Activated CD8-positive, alpha-beta T cell treated with anti-CD3 and anti-CD28 coated beads for 36 hours (primary cell): Measurements from ENCODE around the gene C15orf62. TPM values are rescaled to one million over a fixed set of nuclear protein-coding genes. Genes with fewer than 3 reads are reported as not detected.

ENCODE experiments used
- ATAC-seq: fragments of 200-7000 bp; cut with Tn5 transposase; one replicate; pipeline ENCODE4 v1.10.0; 2021; ENCODE audit warnings: mild to moderate bottlenecking, moderate library complexity
- CTCF ChIA-PET: fragments of 350-600 bp; sonication (Branson Sonifier 250); formaldehyde crosslinking; loops from one replicate; lab custom pipeline; 2021; ENCODE audit warnings: antibody characterized with exemption; lab: Charles Lee
- POLR2A ChIA-PET: fragments of 350-600 bp; sonication (Branson Sonifier 250); formaldehyde crosslinking; loops from one replicate; lab custom pipeline; 2021; ENCODE audit warnings: antibody characterized with exemption; lab: Charles Lee
- DNase-seq: peaks from one replicate; pipeline ENCODE4 v3.0.0-alpha.2; 2020
- H3K27ac Mint-ChIP-seq: one replicate; pipeline ENCODE4 v1.8.0; 2021; ENCODE audit warnings: mild to moderate bottlenecking, mixed read lengths
- H3K27me3 Mint-ChIP-seq: one replicate; pipeline ENCODE4 v1.8.0; 2021; ENCODE audit warnings: mixed read lengths
- H3K36me3 Mint-ChIP-seq: one replicate; pipeline ENCODE4 v1.8.0; 2021; ENCODE audit warnings: low read depth, mixed read lengths
- H3K4me1 Mint-ChIP-seq: one replicate; pipeline ENCODE4 v1.8.0; 2021; ENCODE audit warnings: low read depth, mixed read lengths
- H3K4me3 Mint-ChIP-seq: one replicate; pipeline ENCODE4 v1.8.0; 2021; ENCODE audit warnings: mild to moderate bottlenecking, moderate library complexity, mixed read lengths
- H3K9me3 Mint-ChIP-seq: one replicate; pipeline ENCODE4 v1.8.0; 2021; ENCODE audit warnings: mixed read lengths
- CTCF ChIP-seq: fragments of 200-600 bp; IDR thresholded peaks from one replicate; pipeline ENCODE4 v1.8.0; 2022; ENCODE audit warnings: antibody characterized with exemption, mild to moderate bottlenecking
- intact Hi-C: fragments of 100-400 bp; cut with micrococcal nuclease; formaldehyde crosslinking; loops from one replicate; pipeline ENCODE4 v1.10.0; 2022
- total RNA-seq, 2 experiments: library from RNA; stranded (reverse); gene quantifications; one replicate each; pipeline ENCODE4 v1.2.3, GENCODE V29; 2021

C15orf62 gene, protein sequence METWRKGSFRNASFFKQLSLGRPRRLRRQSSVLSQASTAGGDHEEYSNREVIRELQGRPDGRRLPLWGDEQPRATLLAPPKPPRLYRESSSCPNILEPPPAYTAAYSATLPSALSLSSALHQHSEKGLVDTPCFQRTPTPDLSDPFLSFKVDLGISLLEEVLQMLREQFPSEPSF
- total RNA-seq: under 1 TPM; 0.61 to 0.63 TPM

DNA sequence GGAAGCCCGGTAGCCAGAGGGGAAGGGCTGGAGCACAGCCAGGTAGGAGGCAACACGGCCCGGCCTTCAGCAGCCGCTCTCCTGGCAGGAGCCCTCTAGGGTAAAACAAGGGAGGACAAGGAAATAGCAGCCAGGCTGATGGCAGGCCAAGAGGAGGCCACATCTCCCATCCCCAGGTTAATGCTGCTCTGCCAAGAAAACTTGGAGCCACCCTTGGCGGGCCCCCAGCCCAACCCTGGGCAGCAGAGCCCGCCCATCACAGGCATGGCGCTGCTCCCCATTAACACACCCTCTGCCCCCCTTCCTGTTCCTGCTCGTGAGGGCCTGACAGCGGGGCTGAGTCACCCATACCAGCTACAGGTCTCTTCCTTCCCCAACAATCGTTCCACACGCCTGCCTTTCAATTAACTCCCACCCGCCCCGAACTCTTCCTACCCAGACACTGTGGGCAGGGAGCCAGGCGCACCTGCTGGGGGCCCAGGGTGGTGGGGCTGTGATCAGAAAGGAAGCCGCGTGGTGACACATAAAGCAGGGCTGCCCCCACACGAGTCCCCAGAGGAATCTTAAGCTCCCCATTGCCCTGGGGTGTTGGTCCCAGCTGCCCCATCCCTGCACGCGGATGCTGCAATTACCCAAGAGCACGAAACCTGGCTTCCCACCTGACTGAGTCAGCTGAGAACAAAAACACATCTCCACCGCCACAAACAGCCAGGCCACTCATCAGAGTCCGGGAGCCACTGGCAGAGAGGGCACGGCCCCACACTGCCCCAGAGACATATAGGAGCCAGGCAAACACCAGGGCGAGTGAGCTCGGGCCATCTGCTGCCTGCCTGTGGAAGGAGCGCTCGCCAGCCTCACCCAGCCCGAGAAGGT is at the start of gene C15orf62:
TSS of gene C15orf62 (plus strand) at position 707 of the 873 bp plus-strand sequence. CDS start 516 bp downstream, outside the sequence.
- ChIA-PET POLR2A (interaction anchor here (0.6 to 6.8 kb wide), 9 partner anchors 12 to 178 kb away, joined by 3 to 37 read pairs (median 4); partner anchors contain the start of genes DNAJC17, RAD51, RHOV and ZFYVE19), CTCF (interaction anchor here (0.8 to 2.6 kb wide), 8 partner anchors 13 to 250 kb away, joined by 3 to 20 read pairs (median 4); partner anchors contain the start of genes SPINT1 and VPS18)
- intact Hi-C loops: loop anchor here (5.0 kb wide), 1 partner anchor 38 kb away; the partner anchor contains the start of genes DNAJC17 and ZFYVE19
- peaks cover 9% of the 10 kb centered on the region for H3K36me3 Mint-ChIP-seq
- H3K9me3 Mint-ChIP-seq: no peaks in the 10 kb centered on the region
- H3K27ac Mint-ChIP-seq: peak within 1 kb of the TSS; percentile 92
- no peaks in the 10 kb centered on the region for H3K27me3 Mint-ChIP-seq
- H3K4me1 Mint-ChIP-seq: peaks cover 49% of the 10 kb centered on the region
- peak; percentile 88 for DNase-seq
- TF ChIP-seq CTCF: no peak
- peak within 1 kb of the TSS; percentile 59 for H3K4me3 Mint-ChIP-seq
- peak; percentile 72 for ATAC-seq

GRCh38 chr15:40721701-40722100 is 48.1 kb upstream of the C15orf62 start:
- intact Hi-C loops: no loop called here
- Mint-ChIP-seq H3K4me1 (peaks cover 17% of the 10 kb centered on the region), H3K4me3 (no peak overlapping the region), H3K9me3 (no peaks in the 10 kb centered on the region), H3K27ac (no peak overlapping the region), H3K27me3 (no peaks in the 10 kb centered on the region), H3K36me3 (peaks cover 35% of the 10 kb centered on the region)
- CTCF ChIA-PET: interaction anchor here (0.8 kb wide), 1 partner anchor 62 kb away, joined by 4 read pairs; no protein-coding TSS in a partner anchor
- POLR2A ChIA-PET: interaction anchor here (0.5 to 1.4 kb wide), 4 partner anchors 14 to 57 kb away, joined by 3 to 4 read pairs (median 4); partner anchors contain the start of gene RMDN3
- TF ChIP-seq CTCF: no peak
- DNase-seq: no peak
- ATAC-seq: no peak

GRCh38 chr15:40722354-40722753 is 47.4 kb upstream of the C15orf62 start:
- TF ChIP-seq CTCF: no peak
- H3K4me1 Mint-ChIP-seq: peaks cover 17% of the 10 kb centered on the region
- no peak for ATAC-seq
- no peak overlapping the region for H3K27ac Mint-ChIP-seq
- ChIA-PET CTCF (interaction anchor here (0.8 to 2.7 kb wide), 5 partner anchors 13 to 137 kb away, joined by 3 to 10 read pairs (median 3); no protein-coding TSS in a partner anchor), POLR2A (interaction anchor here (0.8 to 2.0 kb wide), 5 partner anchors 17 to 32 kb away, joined by 3 to 7 read pairs (median 3); partner anchors contain the start of genes RAD51 and RMDN3)
- peaks cover 34% of the 10 kb centered on the region for H3K36me3 Mint-ChIP-seq
- no peaks in the 10 kb centered on the region for H3K9me3 Mint-ChIP-seq
- intact Hi-C loops: no loop called here
- H3K4me3 Mint-ChIP-seq: no peak overlapping the region
- H3K27me3 Mint-ChIP-seq: no peaks in the 10 kb centered on the region
- DNase-seq: no peak

GRCh38 chr15:40722934-40723333 is 46.8 kb upstream of the C15orf62 start:
- Mint-ChIP-seq H3K4me3 (no peak overlapping the region), H3K9me3 (no peaks in the 10 kb centered on the region), H3K27ac (no peak overlapping the region), H3K36me3 (peaks cover 32% of the 10 kb centered on the region), H3K4me1 (peaks cover 17% of the 10 kb centered on the region), H3K27me3 (no peaks in the 10 kb centered on the region)
- TF ChIP-seq CTCF: no peak
- ATAC-seq (peak; percentile 55), DNase-seq (no peak)
- CTCF ChIA-PET: interaction anchor here (0.8 to 2.7 kb wide), 6 partner anchors 14 to 147 kb away, joined by 3 to 10 read pairs (median 4); no protein-coding TSS in a partner anchor
- POLR2A ChIA-PET: interaction anchor here (1.1 to 2.0 kb wide), 6 partner anchors 16 to 42 kb away, joined by 3 to 7 read pairs (median 3); partner anchors contain the start of gene RAD51
- intact Hi-C loops: no loop called here
